Epithelial cell of esophagus (primary cell): ENCODE data around the gene EXD3.

Source experiments
- DNase-seq: peaks from one replicate; pipeline ENCODE4 v3.0.0; 2010; ENCODE audit warnings: low read depth
- H3K4me3 ChIP-seq: 2 replicates; pipeline ENCODE4 v1.5.1; 2011; ENCODE audit warnings: mild to moderate bottlenecking, low read length, control low read depth
- TF ChIP-seq, protein P1 (sequence below): IDR thresholded peaks from 2 replicates; pipeline ENCODE4 v1.5.1; 2011; ENCODE audit warnings: low read depth, mild to moderate bottlenecking, low read length, control low read depth, inconsistent platforms; ENCODE audit not compliant: insufficient read depth; ENCODE audit errors: missing control alignments

The EXD3 gene

DNA sequence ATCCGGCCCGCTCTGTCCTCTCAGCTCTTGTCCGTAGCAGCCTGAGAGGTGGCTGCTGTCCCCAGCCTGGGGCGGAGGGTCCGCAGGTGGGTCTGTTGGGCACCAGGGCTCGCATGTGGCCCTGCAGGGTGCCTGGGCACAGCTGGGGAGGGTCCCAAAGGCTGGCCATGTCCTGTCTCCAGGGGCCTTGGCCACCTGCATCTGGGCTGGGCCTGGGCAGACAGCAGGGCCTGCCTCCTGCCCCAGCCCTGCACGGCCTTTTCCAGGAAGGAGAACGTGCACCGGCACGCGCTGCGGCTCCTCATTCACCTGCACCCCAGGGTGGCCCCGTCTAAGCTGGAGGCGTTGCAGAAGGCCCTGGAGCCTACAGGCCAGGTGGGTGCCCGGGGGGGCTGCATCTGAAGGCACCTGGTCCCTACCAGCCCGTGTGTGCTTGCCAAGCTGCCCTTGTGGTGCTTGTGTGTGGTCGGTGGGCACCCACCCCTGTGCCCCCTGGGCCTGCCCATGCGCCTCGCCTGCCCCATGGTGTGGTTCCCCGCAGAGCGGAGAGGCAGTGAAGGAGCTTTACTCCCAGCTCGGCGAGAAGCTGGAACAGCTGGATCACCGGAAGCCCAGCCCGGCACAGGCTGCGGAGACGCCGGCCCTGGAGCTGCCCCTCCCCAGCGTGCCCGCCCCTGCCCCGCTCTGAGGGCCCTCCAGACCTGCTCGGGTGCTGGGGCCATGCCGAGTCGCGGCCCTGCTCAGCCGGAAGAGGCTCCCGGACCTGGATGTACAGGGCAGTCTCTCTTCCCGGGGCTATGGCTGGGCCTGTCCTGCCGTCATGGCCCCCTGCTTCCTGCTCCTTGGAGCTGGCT is 150.5 kb downstream of the EXD3 start:
- TF ChIP-seq, protein P1, sequence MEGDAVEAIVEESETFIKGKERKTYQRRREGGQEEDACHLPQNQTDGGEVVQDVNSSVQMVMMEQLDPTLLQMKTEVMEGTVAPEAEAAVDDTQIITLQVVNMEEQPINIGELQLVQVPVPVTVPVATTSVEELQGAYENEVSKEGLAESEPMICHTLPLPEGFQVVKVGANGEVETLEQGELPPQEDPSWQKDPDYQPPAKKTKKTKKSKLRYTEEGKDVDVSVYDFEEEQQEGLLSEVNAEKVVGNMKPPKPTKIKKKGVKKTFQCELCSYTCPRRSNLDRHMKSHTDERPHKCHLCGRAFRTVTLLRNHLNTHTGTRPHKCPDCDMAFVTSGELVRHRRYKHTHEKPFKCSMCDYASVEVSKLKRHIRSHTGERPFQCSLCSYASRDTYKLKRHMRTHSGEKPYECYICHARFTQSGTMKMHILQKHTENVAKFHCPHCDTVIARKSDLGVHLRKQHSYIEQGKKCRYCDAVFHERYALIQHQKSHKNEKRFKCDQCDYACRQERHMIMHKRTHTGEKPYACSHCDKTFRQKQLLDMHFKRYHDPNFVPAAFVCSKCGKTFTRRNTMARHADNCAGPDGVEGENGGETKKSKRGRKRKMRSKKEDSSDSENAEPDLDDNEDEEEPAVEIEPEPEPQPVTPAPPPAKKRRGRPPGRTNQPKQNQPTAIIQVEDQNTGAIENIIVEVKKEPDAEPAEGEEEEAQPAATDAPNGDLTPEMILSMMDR = no peak
- no peak for DNase-seq
- no peak overlapping the region for H3K4me3 ChIP-seq

DNA sequence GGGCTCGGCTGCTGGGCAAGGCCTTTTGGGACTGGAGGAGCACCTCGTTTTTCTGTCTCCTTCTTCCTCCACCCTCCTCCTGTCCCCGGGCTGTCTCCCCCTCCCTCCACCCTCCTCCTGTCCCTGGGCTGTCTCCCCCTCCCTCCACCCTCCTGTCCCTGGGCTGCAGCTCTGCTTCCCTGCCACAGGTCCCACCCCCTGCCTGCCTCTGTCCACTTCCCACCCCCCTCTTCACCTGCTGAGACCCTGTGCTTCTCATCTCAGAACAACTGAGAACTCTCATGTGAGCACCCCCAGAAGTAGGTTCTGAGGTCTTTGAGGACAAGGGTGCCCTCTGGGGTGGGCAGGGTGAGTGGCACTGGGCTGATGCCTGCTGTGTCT is 151.3 kb downstream of the EXD3 start:
- TF ChIP-seq, protein P1 = no peak
- DNase-seq = no peak
- H3K4me3 ChIP-seq = no peak overlapping the region

DNA sequence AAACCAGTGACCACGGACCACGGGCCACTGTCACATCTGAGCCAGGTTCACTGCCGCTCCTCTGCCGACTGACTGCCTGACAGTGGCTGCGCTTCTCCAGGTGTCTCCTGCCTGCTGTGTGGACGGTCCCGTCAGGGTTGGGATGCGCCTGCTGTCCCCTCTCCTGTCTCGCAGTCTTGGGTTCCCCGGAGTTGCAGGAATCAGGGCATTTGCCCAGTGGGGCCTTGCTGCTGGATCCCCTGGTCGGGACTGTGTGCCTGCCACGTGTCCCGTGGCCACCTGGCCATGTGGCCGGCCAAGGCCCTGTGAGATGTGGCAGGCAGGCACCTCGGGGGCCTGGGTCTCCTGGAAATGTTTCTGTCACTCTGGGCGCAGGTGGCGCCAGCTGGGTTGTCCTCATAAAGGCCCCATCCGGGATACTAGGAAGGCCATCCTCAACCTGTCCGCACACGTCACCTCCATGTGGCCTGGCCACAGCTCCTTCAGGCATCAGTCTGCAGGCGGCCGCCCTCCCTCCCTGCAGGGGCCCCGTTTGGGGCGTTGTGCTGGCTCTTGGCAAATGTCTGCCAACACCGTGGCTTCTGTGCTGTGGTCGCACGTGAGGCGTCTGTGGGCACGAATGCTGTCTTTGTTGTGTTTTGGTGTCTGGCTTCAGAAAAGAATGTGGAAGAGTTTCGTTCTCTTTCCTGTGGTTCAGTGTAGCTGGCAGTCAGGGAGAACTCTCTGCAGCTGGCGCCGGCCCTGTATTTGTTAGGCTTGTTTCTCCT is 151.8 kb downstream of the EXD3 start:
- TF ChIP-seq, protein P1 = no peak
- H3K4me3 ChIP-seq = no peak overlapping the region
- DNase-seq = no peak

DNA sequence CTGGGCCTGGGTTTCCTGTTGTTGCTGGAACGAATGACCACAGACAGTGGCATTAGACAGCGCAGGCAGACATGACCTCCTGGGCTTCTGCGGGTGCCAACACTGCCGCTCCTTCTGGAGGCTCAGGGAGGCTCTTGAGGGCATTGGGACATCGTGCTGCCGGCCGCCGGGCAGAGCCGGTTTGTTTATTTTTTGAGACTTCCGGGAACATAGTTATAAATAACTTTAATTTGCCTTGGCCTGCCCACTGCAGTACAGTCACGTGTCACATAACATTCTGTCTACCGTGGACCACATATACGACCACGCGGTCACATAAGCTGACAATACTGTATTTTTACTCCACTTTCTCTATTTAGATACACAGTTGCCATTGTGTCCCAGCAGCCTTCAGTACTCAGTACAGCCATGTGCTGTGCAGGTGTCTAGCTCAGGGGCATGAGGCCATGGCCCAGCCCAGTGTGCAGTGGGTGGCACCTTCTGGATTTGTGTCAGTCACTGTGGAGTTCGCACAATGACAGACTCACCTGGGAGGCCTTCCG is 153.7 kb downstream of the EXD3 start:
- peak; percentile 36 for DNase-seq

DNA sequence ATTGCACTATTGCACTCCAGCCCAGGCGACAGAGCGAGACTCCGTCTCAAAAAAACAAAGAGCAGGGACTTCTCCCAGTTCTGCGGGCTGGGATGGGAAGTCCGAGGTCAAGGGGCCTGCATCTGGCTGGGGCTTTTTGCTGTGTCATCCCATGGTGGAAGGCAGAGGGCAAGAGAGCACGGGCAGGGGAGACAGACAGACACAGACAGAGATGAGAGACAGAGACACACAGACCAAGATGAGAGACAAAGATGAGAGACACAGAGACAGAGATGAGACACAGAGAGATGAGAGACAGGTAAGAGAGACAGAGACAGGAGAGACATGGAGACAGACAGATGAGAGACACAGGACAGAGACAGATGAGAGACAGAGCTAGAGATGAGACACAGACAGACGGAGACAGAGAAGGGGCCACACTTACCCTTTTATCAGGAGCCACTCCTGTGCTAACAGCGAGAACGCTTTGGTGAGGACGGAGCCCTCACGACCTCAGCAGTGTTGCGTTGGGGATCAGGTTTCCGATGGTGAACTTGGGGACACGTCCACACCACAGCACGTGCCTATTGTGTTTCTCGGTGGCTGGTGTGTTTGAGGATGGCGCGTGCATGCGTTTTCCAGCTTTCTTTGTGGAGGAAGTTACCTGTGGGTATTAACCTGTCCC is 154.3 kb downstream of the EXD3 start:
- TF ChIP-seq, protein P1 = no peak
- DNase-seq = no peak
- H3K4me3 ChIP-seq = no peak overlapping the region

More for the DNA sequence above, 153.7 kb downstream of the EXD3 start:
- no peak overlapping the region for H3K4me3 ChIP-seq
- TF ChIP-seq, protein P1 = no peak

DNA sequence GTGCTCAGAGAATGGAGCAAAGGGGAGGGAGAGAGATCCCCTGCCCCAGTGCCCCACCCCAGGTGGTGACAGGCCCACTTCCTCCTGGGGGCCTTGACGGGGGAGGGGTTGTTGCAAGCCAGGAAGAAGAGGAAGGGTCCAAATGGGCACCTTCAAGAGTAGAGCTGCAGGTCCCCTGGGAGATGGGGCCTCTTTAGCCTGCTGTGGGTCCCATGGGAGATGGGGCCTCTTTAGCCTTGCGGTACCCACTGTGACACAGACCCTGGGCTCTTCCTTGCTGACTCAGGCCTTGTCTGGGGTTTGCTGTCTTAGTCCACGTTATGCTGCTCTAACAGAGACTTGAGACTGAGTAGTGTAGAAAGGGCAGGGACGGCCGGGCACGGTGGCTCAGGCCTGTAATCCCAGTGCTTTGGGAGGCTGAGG is 155.0 kb downstream of the EXD3 start:
- TF ChIP-seq, protein P1 = no peak
- no peak overlapping the region for H3K4me3 ChIP-seq
- no peak for DNase-seq
